OCI-LY7 (cell line): ENCODE results near the gene MPPED1. TPM values are rescaled to one million over a fixed set of nuclear protein-coding genes. Genes with fewer than 3 reads are reported as not detected.

ENCODE experiments used
- BruUV-seq: library from RNA; stranded (reverse); fragments of 400-500 nt; replicated peaks from 2 replicates; lab custom pipeline; 2021; lab: Mats Ljungman, UMichigan
- CTCF ChIA-PET: fragments of 300-600 bp; sonication (Branson Sonifier 250); formaldehyde crosslinking; loops from one replicate; lab custom pipeline; 2022; ENCODE audit warnings: antibody characterized with exemption; ENCODE audit not compliant: unreplicated experiment; lab: Charles Lee
- POLR2A ChIA-PET: fragments of 300-600 bp; sonication (Branson Sonifier 250); formaldehyde crosslinking; loops from one replicate; lab custom pipeline; 2022; ENCODE audit warnings: antibody characterized with exemption; lab: Charles Lee
- DNase-seq: peaks from one replicate; pipeline ENCODE4 v3.0.0-alpha.2; 2015; ENCODE audit warnings: low spot score
- H2AFZ ChIP-seq: fragments of 200-600 bp; sonication (generic), shearing (Covaris generic); 2 replicates; pipeline ENCODE4 v1.6.1; 2014; ENCODE audit warnings: mild to moderate bottlenecking, antibody characterized with exemption, low read length, moderate library complexity
- H3K27ac ChIP-seq: fragments of 200-600 bp; sonication (generic); 2 replicates; pipeline ENCODE4 v1.5.1; 2014; ENCODE audit warnings: mixed run types, low read depth, mild to moderate bottlenecking, moderate library complexity, low read length, inconsistent platforms; ENCODE audit not compliant: poor library complexity, severe bottlenecking
- H3K36me3 ChIP-seq: fragments of 200-600 bp; sonication (generic); 2 replicates; pipeline ENCODE4 v1.6.1; 2014; ENCODE audit warnings: mild to moderate bottlenecking, antibody characterized with exemption, low read length, moderate library complexity, mixed read lengths; ENCODE audit not compliant: insufficient read depth
- H3K4me1 ChIP-seq: fragments of 200-600 bp; sonication (generic); 2 replicates; pipeline ENCODE4 v1.5.1; 2014; ENCODE audit warnings: mild to moderate bottlenecking, low read length; ENCODE audit not compliant: insufficient read depth, poor library complexity, severe bottlenecking
- H3K4me2 ChIP-seq: fragments of 200-600 bp; sonication (generic); 2 replicates; pipeline ENCODE4 v1.6.1; 2014; ENCODE audit warnings: mild to moderate bottlenecking, low read length
- H3K4me3 ChIP-seq: fragments of 200-600 bp; sonication (generic); 2 replicates; pipeline ENCODE4 v1.5.1; 2014; ENCODE audit warnings: mild to moderate bottlenecking, low read depth, low read length; ENCODE audit not compliant: poor library complexity, severe bottlenecking
- H3K79me2 ChIP-seq: fragments of 200-600 bp; sonication (generic); 2 replicates; pipeline ENCODE4 v1.6.1; 2016; ENCODE audit warnings: low read depth, mild to moderate bottlenecking, low read length, moderate library complexity, mixed read lengths; ENCODE audit not compliant: insufficient read depth
- H3K9me2 ChIP-seq: fragments of 200-600 bp; sonication (generic); 2 replicates; pipeline ENCODE4 v1.6.1; 2016; ENCODE audit warnings: mild to moderate bottlenecking, low read length, mixed read lengths; ENCODE audit not compliant: insufficient read depth
- H3K9me3 ChIP-seq: fragments of 200-600 bp; sonication (generic); 2 replicates; pipeline ENCODE4 v1.6.1; 2014; ENCODE audit warnings: mild to moderate bottlenecking, mixed run types, low read length, mixed read lengths
- H4K20me1 ChIP-seq: fragments of 200-600 bp; sonication (generic); 2 replicates; pipeline ENCODE4 v1.6.1; 2014; ENCODE audit warnings: mild to moderate bottlenecking, antibody characterized with exemption, low read length, moderate library complexity, mixed read lengths; ENCODE audit not compliant: insufficient read depth
- CTCF ChIP-seq: fragments of 200-600 bp; sonication (generic); conservative IDR thresholded peaks from 2 replicates; pipeline ENCODE4 v1.5.1; 2014; ENCODE audit warnings: mild to moderate bottlenecking, antibody characterized with exemption, low read length, moderate library complexity, mixed read lengths
- EZH2phosphoT487 ChIP-seq: fragments of 200-600 bp; sonication (generic); IDR thresholded peaks from 2 replicates; pipeline ENCODE4 v1.6.1; 2018; ENCODE audit warnings: low read depth, borderline replicate concordance, mild to moderate bottlenecking, mixed run types, antibody characterized with exemption, low read length, moderate library complexity, mixed read lengths
- intact Hi-C: fragments of 100-400 bp; cut with micrococcal nuclease; formaldehyde crosslinking; loops from one replicate; pipeline ENCODE4 v1.10.0; 2022; ENCODE audit not compliant: unreplicated experiment
- total RNA-seq, 2 experiments: library from RNA; depleted of rRNA in 1 of 2; stranded (reverse); fragments of >200 nt in 1 of 2; shearing (Covaris generic) in 1 of 2; gene quantifications; 2 replicates each; pipeline ENCODE4 v1.2.3, GENCODE V29; 2014 to 2022

Gene MPPED1
- total RNA-seq, 2 experiments from 2014 or later: not detected

GRCh38 chr22:43376765-43377547 lies 34.9 kb upstream of the MPPED1 start:
- H3K4me2 ChIP-seq: no peak overlapping the region
- POLR2A ChIA-PET: interaction anchor here (0.6 to 0.7 kb wide), 3 partner anchors 18 to 151 kb away, joined by 3 read pairs; no protein-coding TSS in a partner anchor
- intact Hi-C loops: no loop called here

GRCh38 chr22:43377548-43377895 lies 34.3 kb upstream of the MPPED1 start:
- intact Hi-C loops: no loop called here
- Histone ChIP-seq H3K4me1 (no peaks in the 10 kb centered on the region), H4K20me1 (no peaks in the 10 kb centered on the region), H3K4me2 (no peak overlapping the region), H3K4me3 (no peak overlapping the region), H3K9me2 (no peaks in the 10 kb centered on the region), H3K27ac (no peak overlapping the region), H3K36me3 (no peaks in the 10 kb centered on the region), H2AFZ (no peak overlapping the region), H3K79me2 (no peaks in the 10 kb centered on the region), H3K9me3 (no peaks in the 10 kb centered on the region)
- ChIA-PET CTCF (no interaction called here), POLR2A (interaction anchor here (0.6 to 0.7 kb wide), 3 partner anchors 18 to 152 kb away, joined by 3 read pairs; no protein-coding TSS in a partner anchor)
- TF ChIP-seq EZH2phosphoT487 (no peak), CTCF (no peak)
- BruUV-seq: no TSS peak
- no peak for DNase-seq

More at GRCh38 chr22:43376765-43377547, 34.9 kb upstream of the MPPED1 start:
- Histone ChIP-seq H3K9me3 (no peaks in the 10 kb centered on the region), H2AFZ (no peak overlapping the region), H3K4me1 (no peaks in the 10 kb centered on the region), H3K27ac (no peak overlapping the region), H4K20me1 (no peaks in the 10 kb centered on the region), H3K4me3 (no peak overlapping the region), H3K9me2 (no peaks in the 10 kb centered on the region), H3K36me3 (no peaks in the 10 kb centered on the region), H3K79me2 (no peaks in the 10 kb centered on the region)
- CTCF ChIA-PET: no interaction called here
- DNase-seq: no peak
- no peak for TF ChIP-seq EZH2phosphoT487
- no TSS peak for BruUV-seq

DNA sequence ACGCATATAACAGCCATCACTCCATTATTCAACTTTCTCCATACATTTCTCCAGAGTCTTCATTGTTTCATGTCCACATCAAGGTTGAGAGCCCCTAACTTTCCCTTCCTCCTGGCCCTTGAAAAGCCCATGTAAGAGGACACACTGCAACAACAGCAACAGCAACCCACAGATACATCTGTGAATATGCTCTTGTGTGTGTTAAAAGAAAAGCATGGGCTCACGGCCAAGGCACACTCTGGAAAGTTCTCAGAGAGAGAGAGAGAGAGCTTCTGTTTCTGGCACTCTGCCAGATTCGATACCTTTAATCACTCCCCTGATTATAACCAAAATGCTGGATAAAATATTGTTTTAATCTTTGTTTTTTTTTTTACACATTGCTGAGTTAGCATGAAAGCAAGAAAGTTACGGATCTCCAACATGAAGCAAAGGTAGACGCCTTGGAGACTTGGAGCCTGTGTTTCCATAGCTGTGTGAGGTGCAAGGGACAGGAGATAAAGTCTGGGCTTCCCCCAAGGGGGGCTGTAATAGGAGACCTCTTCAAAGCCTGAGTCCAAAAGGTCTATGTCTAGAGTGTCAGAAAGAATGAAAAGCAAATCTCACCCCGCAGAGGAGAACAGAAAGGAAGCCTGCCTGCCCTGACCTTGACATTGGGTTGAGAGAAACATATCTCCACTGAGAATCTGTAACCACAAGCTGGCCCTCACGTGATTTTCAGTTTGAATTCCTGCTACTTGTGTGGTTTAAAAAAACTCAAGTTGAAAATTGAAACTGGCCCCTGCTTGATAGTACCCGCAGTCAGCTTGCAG lies 33.7 kb upstream of the MPPED1 start:
- H3K9me2 ChIP-seq: no peaks in the 10 kb centered on the region
- no peak overlapping the region for H2AFZ ChIP-seq
- H3K4me1 ChIP-seq: no peaks in the 10 kb centered on the region
- TF ChIP-seq CTCF (no peak), EZH2phosphoT487 (no peak)
- H3K4me2 ChIP-seq: no peak overlapping the region
- no TSS peak for BruUV-seq
- intact Hi-C loops: no loop called here
- CTCF ChIA-PET: no interaction called here
- no peak overlapping the region for H3K27ac ChIP-seq
- H3K79me2 ChIP-seq: no peaks in the 10 kb centered on the region
- DNase-seq: no peak
- H3K9me3 ChIP-seq: no peaks in the 10 kb centered on the region
- no peaks in the 10 kb centered on the region for H4K20me1 ChIP-seq
- no peak overlapping the region for H3K4me3 ChIP-seq
- POLR2A ChIA-PET: interaction anchor here (0.7 kb wide), 1 partner anchor 152 kb away, joined by 3 read pairs; no protein-coding TSS in a partner anchor
- no peaks in the 10 kb centered on the region for H3K36me3 ChIP-seq
